Measurements from ENCODE around the gene BEND5. TPM values are rescaled to one million over a fixed set of nuclear protein-coding genes. Genes with fewer than 3 reads are reported as not detected.

The BEND5 gene
- total RNA-seq, 2 donors from 2014 or later = 4.9 to 5.2 TPM

DNA sequence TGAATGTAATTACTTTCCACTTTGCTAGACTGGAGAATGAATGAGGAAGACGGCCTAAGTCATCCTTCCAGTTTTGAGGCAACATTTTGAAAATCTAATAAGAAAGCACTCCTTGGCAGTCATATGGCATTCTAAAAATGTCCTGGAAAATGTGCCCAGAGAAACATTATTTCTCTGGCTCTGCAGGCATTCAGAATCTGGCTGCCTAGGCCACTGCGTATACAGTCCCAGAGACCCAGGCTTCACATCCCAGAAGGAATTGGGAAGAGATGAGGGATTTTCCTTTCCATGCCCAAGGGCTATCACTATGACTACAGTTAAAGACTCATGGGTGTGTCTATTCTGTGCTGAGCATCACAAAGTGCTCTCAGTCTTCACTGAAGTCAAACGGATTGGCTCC lies 92.9 kb downstream of the BEND5 start:
- no peak for DNase-seq (ENCODE audit: low spot score)
- no peaks in the 10 kb centered on the region for H3K9me3 ChIP-seq
- no peak overlapping the region for H3K4me3 ChIP-seq
- H3K27me3 ChIP-seq (replicated peaks; ENCODE audit: insufficient read depth) = no peaks in the 10 kb centered on the region
- 81% methylated on average over 3 of the region's 3 CpGs for WGBS
- intact Hi-C loops (cut with DNase I) = loop anchor here (1.0 kb wide), 1 partner anchor 17 kb away; no protein-coding TSS in a partner anchor
- H3K36me3 ChIP-seq = no peaks in the 10 kb centered on the region
- no peak for TF ChIP-seq POLR2A (IDR thresholded peaks at IDR 0.05)
- TF ChIP-seq POLR2AphosphoS5 (IDR thresholded peaks at IDR 0.05) = no peak
- TF ChIP-seq, protein P1, sequence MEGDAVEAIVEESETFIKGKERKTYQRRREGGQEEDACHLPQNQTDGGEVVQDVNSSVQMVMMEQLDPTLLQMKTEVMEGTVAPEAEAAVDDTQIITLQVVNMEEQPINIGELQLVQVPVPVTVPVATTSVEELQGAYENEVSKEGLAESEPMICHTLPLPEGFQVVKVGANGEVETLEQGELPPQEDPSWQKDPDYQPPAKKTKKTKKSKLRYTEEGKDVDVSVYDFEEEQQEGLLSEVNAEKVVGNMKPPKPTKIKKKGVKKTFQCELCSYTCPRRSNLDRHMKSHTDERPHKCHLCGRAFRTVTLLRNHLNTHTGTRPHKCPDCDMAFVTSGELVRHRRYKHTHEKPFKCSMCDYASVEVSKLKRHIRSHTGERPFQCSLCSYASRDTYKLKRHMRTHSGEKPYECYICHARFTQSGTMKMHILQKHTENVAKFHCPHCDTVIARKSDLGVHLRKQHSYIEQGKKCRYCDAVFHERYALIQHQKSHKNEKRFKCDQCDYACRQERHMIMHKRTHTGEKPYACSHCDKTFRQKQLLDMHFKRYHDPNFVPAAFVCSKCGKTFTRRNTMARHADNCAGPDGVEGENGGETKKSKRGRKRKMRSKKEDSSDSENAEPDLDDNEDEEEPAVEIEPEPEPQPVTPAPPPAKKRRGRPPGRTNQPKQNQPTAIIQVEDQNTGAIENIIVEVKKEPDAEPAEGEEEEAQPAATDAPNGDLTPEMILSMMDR (IDR thresholded peaks at IDR 0.05) = no peak
- H3K4me1 ChIP-seq (replicated peaks) = no peaks in the 10 kb centered on the region
- no peak overlapping the region for H3K27ac ChIP-seq

DNA sequence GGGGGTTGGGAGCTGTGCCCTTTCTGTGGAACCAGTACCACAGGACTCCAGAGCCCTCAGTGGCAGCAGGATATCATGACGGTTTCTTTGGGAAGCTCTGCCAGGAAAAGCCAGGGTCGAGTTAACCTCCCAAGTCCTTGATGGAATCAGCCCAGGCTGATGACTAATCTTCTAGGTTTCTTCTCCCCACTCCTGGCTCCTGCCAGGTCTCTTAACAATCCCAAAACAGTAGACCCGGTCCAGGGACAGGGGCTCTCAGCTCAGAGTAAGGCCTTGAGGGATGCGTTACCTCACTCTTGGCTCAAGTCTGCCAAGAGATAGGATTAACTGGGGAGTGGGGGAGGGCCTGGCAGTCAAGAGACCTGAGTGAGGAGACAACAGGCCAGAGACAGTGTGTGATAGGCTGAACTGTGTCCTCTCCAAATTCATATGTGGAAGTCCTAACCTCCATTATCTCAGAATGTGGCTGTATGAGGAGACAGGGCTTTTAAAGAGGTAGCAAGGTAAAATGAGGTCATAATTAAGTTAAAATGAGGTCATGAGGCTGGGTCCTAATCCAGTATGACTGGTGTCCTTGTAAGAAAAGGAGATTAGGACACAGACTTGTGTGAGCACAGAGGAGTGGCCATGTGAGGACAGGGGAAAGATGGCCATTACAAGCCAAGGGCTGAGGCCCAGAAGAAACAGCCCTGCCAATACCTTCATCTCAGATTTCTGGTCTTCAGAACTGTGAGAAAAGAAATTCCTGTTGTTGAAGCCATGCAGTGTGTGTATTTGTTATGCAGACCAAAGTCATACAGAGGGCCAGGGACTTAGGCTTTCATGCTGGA lies 95.0 kb downstream of the BEND5 start:
- WGBS = 64% methylated on average over 4 of the region's 4 CpGs
- no peak for DNase-seq (ENCODE audit: low spot score)
- intact Hi-C loops (cut with DNase I) = no loop called here

DNA sequence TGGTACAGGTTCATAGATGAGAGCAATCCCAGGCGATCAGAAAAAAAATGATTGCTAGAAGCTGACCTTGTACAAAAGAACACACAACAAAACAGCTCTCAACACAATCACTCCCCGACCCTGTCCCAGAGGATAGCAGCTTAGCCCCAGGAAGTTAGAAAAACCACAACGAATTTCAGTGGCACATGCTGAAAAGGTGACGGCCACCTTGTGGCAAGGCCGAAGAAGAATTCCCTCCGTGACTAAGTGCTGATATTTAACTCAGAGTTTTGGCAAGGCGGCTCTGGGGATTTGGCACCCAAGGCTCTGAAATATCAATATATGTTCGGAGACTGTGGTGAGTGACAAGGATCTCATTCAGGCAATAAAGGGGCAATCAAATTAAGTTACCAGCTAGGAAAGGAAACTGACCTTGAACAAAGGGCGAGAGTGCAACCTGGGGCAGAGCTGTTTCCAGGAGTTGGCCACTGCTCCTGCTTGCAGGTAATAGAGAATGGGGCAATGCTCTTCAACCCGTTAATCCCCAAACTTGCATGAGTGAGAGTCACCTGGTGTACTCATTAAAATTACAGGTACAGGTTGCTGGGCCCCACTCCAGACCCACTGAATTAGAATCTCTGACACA lies 96.2 kb downstream of the BEND5 start:
- 75% methylated on average over 10 of the region's 10 CpGs for WGBS
- intact Hi-C loops (cut with DNase I) = no loop called here
- no peaks in the 10 kb centered on the region for H3K4me1 ChIP-seq (replicated peaks)
- no peak for DNase-seq (ENCODE audit: low spot score)
- TF ChIP-seq, protein P1 (IDR thresholded peaks at IDR 0.05) = no peak
- TF ChIP-seq POLR2A (IDR thresholded peaks at IDR 0.05) = no peak
- no peak for TF ChIP-seq POLR2AphosphoS5 (IDR thresholded peaks at IDR 0.05)
- H3K4me3 ChIP-seq = no peak overlapping the region
- no peaks in the 10 kb centered on the region for H3K27me3 ChIP-seq (replicated peaks; ENCODE audit: insufficient read depth)
- H3K9me3 ChIP-seq = no peaks in the 10 kb centered on the region
- H3K27ac ChIP-seq = no peak overlapping the region
- H3K36me3 ChIP-seq = no peaks in the 10 kb centered on the region

More for the DNA sequence above, 95.0 kb downstream of the BEND5 start:
- no peaks in the 10 kb centered on the region for H3K9me3 ChIP-seq
- no peaks in the 10 kb centered on the region for H3K4me1 ChIP-seq (replicated peaks)
- no peaks in the 10 kb centered on the region for H3K36me3 ChIP-seq
- no peak overlapping the region for H3K4me3 ChIP-seq
- TF ChIP-seq, protein P1 (IDR thresholded peaks at IDR 0.05) = no peak
- no peak for TF ChIP-seq POLR2AphosphoS5 (IDR thresholded peaks at IDR 0.05)
- no peak for TF ChIP-seq POLR2A (IDR thresholded peaks at IDR 0.05)
- no peaks in the 10 kb centered on the region for H3K27me3 ChIP-seq (replicated peaks; ENCODE audit: insufficient read depth)
- no peak overlapping the region for H3K27ac ChIP-seq

- TF ChIP-seq POLR2AphosphoS5 (IDR thresholded peaks at IDR 0.05) (no peak), POLR2A (IDR thresholded peaks at IDR 0.05) (no peak)
- TF ChIP-seq, protein P1 (IDR thresholded peaks at IDR 0.05) = no peak
- Histone ChIP-seq H3K4me3 (no peak overlapping the region), H3K36me3 (no peaks in the 10 kb centered on the region), H3K4me1 (replicated peaks) (no peaks in the 10 kb centered on the region), H3K27ac (no peak overlapping the region), H3K27me3 (replicated peaks; ENCODE audit: insufficient read depth) (no peaks in the 10 kb centered on the region), H3K9me3 (no peaks in the 10 kb centered on the region)
- WGBS = 82% methylated on average over 6 of the region's 6 CpGs
- no peak for DNase-seq (ENCODE audit: low spot score)
- intact Hi-C loops (cut with DNase I) = loop anchor here (10.0 kb wide), 1 partner anchor 135 kb away; no protein-coding TSS in a partner anchor
These were observed 96.8 kb downstream of the BEND5 start for GRCh38 chr1:48679859-48680258.

Data from prostate gland (tissue), 2 donors.